Body of pancreas (tissue), 4 donors: ENCODE measurements around the gene FGF3.

Experiments
- CTCF ChIP-seq, 7 experiments: fragments of 450-650 bp in 4 of 7; fragments of 200-600 bp in 3 of 7; sonication (generic) in 3 of 7; IDR thresholded peaks; one replicate each; pipeline ENCODE4 v1.5.1; 2016 to 2019; ENCODE audit warnings: antibody characterized with exemption in 7 of 7
- POLR2A ChIP-seq, 3 donors: fragments of 450-650 bp; IDR thresholded peaks; one replicate each; pipeline ENCODE4 v1.6.1; 2016; ENCODE audit warnings: antibody characterized with exemption in 3 of 3, mild to moderate bottlenecking in 2 of 3

- TF ChIP-seq CTCF (IDR thresholded peaks at IDR 0.05) = no peak
- TF ChIP-seq POLR2A (IDR thresholded peaks at IDR 0.05) = no peak
Observed at GRCh38 chr11:69842746-69843528, 23.7 kb upstream of the FGF3 start.
